WI38 (cell line): ENCODE results near the gene COX7B.
"Not testable (repeated sequence)": the region's sequence is repeated elsewhere in the genome, so short reads cannot be mapped to it uniquely, and the experiment has no call there.

Source experiments
- H3K4me3 ChIP-seq: 2 replicates; pipeline ENCODE4 v1.5.1; 2011; ENCODE audit warnings: low read depth, mild to moderate bottlenecking, control low read depth, low read length
- CTCF ChIP-seq: IDR thresholded peaks from 2 replicates; pipeline ENCODE4 v1.5.1; 2012; ENCODE audit warnings: low read depth, mild to moderate bottlenecking, control low read depth, low read length

COX7B gene

DNA sequence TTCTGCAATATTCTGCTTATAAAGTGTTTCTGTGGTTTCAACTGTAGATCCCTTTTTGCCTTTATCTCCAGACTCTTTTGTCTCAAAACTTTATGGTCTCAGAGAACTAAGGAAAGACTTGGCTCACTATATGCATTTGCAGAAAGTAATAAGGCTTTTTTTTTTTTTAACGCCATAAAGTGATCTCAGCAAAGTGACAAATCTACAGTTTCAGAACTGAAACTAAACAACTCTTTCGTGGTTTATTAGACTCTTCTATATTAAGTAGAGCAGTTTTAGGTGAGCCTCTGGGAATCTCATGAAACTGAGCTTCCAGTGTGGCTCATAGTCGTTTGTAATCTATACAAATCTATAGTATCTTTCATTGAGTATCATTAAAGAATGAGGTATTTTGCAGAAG lies 26.5 kb downstream of the COX7B start:
- TF ChIP-seq CTCF = no peak
- no peak overlapping the region for H3K4me3 ChIP-seq

DNA sequence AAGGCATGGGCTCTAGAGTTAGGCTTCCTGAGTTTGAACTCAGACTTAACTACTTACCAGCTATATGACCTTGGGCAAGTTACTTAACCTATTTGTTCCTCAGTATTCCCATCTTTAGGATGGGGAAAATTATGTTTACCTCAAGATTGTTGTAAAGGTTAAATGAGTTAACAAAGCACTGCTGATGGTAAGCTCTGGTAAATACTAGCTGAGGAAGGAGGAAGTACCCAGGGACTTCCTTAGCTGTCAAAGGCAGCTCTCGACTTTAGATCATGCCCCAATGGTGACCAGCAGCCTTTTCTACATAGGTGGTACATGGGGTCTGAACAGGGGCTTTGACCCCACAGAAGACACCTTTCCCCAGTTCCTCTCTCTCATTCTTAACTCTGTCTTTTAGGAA lies 31.3 kb downstream of the COX7B start:
- TF ChIP-seq CTCF = no peak
- no peak overlapping the region for H3K4me3 ChIP-seq

- no peak overlapping the region for H3K4me3 ChIP-seq
- no peak for TF ChIP-seq CTCF
These were observed 36.6 kb downstream of the COX7B start for GRCh38 chrX:77935886-77936285.

DNA sequence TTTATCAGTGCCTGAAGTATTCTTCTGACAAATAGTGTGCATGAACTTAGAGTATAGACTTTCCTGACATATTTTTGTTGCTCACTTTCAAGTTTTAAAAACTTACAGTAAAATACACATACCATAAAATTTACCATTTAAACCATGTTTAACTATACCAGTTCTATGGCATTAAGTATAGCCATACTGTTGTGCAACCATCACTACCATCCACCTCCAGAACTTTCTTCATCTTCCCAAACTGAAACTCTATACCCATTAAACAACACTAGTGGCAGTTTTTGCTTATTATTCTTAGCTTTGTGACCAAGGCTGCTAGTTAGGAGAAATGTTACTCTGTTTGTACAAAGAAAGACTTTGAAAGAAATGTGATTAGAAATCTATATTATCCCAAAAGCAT lies 37.0 kb downstream of the COX7B start:
- H3K4me3 ChIP-seq = no peak overlapping the region
- TF ChIP-seq CTCF = no peak

- TF ChIP-seq CTCF = no peak
- H3K4me3 ChIP-seq = no peak overlapping the region
These were observed 38.0 kb downstream of the COX7B start for GRCh38 chrX:77937291-77937690.

DNA sequence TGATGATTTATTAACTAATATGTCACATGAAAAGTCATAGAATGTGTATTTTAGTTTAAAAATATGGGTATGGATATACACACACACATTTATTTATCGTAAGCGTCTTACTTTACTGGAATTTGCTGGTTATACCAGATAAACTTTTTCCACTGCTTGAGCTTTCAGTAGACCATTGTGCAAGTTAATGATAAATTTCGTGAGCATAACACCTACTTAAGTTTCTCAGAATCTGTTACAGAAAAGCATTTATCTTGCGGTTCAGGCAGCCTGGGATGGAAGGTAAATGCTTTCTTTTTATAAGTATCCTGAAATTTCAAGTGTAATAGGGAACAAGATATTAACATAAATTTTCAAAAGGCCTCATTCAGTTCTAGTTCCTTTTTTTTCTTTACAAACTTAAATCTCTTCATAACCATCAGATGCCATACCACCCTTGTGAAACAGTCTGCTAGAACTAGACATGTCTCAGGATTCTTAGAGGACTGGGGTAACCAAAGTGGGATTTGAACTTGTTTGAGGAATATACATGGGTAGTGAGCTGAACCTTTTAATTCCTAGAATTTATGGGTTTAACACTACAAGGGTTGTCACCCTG lies 38.9 kb downstream of the COX7B start:
- no peak for TF ChIP-seq CTCF
- H3K4me3 ChIP-seq = no peak overlapping the region

GRCh38 chrX:77945031-77945430 lies 45.8 kb downstream of the COX7B start:
- not testable (repeated sequence) for H3K4me3 ChIP-seq

GRCh38 chrX:77945910-77946545 lies 46.8 kb downstream of the COX7B start:
- no peak for TF ChIP-seq CTCF

More at GRCh38 chrX:77945910-77946545, 46.8 kb downstream of the COX7B start:
- no peak overlapping the region for H3K4me3 ChIP-seq
